H7 (cell line): ENCODE results near the gene SHISAL2A. TPM values are rescaled to one million over a fixed set of nuclear protein-coding genes. Genes with fewer than 3 reads are reported as not detected.
A peak's percentile ranks its signal among the peaks of the same experiment; 100 is the strongest.

Experiments
- DNase-seq: peaks from one replicate; pipeline ENCODE4 v3.0.0; 2012
- H3K27me3 ChIP-seq: 2 replicates; pipeline ENCODE4 v1.6.0; 2011; ENCODE audit warnings: mild to moderate bottlenecking, low read length; ENCODE audit not compliant: control insufficient read depth, insufficient read depth
- H3K36me3 ChIP-seq: replicated peaks from 2 replicates; pipeline ENCODE4 v1.5.1; 2011; ENCODE audit warnings: low read length; ENCODE audit not compliant: control insufficient read depth, insufficient read depth
- H3K4me3 ChIP-seq: 2 replicates; pipeline ENCODE4 v1.5.1; 2011; ENCODE audit warnings: low read depth, mild to moderate bottlenecking, control low read depth, low read length, moderate library complexity; ENCODE audit not compliant: insufficient read depth
- total RNA-seq: library from RNA; depleted of rRNA; stranded (reverse); fragments of >200 nt; shearing (Covaris generic); gene quantifications from 2 replicates; pipeline ENCODE4 v1.2.3, GENCODE V29; 2014; rRNA removed

SHISAL2A gene
- total RNA-seq, 1 experiment from 2014 or later, result 1.3 TPM

DNA sequence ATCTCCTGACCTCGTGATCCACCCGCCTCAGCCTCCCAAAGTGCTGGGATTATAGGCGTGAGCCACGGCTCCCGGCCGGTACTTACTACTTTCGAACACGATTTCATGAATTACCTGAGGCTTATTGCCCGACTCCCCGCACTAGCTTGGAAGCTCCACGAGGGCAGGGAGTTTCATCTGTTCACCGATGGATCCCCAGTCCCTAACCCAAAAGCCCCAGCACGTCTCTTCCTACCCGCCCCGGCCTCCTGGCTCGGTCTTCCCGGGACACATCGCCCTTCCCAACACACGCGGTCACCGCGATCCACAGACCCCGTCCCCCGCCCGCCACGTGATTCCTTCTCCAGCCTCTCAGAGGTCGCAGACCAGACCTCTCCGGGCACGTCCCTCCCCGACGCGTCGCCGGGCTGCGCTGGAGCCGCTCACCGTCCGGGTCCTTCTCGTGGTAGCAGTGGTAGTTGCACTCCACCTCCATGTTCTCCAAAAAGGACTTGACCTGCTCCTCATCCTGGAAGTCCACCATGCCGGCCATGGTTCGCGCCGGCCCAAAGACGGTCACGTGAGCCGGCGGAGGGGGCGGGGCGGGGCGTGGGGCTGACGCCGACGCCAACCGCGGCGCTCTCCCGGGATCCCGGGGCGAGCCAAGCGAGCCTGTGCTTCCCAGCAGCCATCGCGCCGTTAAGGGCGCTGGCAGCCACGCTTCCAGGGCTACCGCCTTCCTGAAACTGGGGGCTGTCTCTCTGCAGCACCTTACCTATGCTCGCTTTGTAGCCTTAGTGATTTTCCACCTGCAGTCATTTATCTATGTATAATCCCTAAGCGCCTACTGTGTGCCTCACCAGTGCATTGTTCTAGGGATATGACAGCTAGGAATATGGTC is 65.1 kb downstream of the SHISAL2A start, which contains the start of gene COA7:
COA7 (minus strand) TSS at position 553 of the 880 bp plus-strand sequence; CDS start at position 532, 21 bp downstream.
- H3K4me3 ChIP-seq, result peak within 1 kb of the TSS; percentile 89
- H3K36me3 ChIP-seq, result no peaks in the 10 kb centered on the region; the same call in 1 of the 2 replicates
- peaks cover 1% of the 10 kb centered on the region; the same call in 1 of the 2 replicates for H3K27me3 ChIP-seq
- peak; percentile 89 for DNase-seq

DNA sequence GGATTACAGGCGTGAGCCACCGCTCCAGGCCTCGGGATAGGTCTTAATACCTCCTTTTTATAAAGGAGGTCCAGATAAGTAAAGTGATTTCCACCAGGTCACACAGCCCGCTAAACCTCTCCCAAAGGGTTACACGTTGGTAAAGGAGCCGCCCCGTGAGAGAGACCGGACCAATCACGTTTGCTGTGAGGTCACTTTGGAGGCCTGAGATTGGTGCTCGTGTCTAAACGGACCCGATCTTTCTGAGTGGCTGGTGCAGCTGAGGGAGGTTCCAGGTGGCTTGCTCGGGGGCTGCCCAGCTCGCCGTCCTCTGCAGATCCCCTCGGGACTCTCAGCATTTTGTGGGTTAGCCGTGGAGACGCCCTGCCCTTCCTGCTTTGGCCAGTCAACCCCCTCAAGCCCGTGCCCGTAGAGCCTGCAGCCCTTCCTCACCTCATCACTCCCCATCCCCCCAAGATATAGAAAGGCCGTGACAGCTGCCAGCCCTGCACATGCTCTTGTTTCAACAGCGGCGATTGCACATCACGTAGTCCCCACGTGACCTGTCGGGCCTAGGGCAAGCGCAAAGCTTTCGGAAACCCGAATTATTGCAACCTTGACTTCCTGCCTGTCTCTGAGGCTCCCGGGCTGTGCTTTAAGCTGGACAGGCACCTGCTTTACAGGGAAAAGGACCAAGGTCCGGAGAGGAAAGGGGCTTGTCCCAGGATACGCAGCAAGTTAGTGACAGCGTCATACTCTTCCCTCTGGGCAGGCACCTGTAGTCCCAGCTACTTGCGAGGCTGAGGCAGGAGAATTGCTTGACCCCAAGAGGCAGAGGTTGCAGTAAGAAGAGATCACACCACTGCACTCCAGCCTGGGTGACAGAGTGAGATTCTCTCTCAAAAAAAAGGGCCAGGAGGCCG is 70.2 kb downstream of the SHISAL2A start:
- DNase-seq, result peak; percentile 92
- Histone ChIP-seq H3K27me3 (peaks cover 1% of the 10 kb centered on the region; the same call in 1 of the 2 replicates), H3K36me3 (no peaks in the 10 kb centered on the region), H3K4me3 (peak overlapping the region; percentile 80)

DNA sequence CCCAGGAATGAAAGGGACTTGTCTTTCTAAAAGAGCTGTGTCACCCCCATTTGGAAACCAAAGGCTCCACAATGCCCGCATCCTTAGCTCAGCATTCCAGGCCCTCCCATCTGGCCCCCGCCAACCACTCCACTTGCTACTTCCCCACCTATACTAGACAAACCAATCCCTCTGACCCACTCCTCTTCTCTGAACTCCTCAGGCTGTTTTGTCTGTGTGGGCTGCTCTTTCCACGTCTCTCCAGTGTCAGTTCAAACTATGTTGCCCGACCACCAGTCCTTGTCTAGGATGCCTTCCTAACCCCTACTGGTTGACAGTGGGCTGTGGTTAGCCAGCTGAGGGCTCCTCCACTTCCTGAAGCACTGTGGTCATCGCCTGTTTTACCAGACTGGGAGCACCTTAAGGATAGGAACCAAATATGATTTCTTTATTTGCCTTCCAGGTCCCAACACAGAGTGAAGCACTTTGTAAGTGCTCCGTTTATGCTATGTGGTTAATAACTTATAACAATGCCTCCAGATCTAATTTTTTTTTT is 73.2 kb downstream of the SHISAL2A start:
- DNase-seq, result no peak

More for the DNA sequence above, 73.2 kb downstream of the SHISAL2A start:
- H3K4me3 ChIP-seq, result no peak overlapping the region
- H3K27me3 ChIP-seq, result no peaks in the 10 kb centered on the region; the same call in 1 of the 2 replicates
- no peaks in the 10 kb centered on the region for H3K36me3 ChIP-seq

Other genes starting within 250 kb of the SHISAL2A start
- 94.3 and 95.0 TPM in 2 replicates for gene ORC1, start 228.7 kb upstream of the SHISAL2A start, total RNA-seq
- gene PRPF38A, start 228.6 kb upstream of the SHISAL2A start, total RNA-seq, result 24.1 and 33.5 TPM in 2 replicates
- 52.4 and 64.6 TPM in 2 replicates for gene TUT4, start 80.1 kb upstream of the SHISAL2A start, total RNA-seq
- gene GPX7, start 30.8 kb upstream of the SHISAL2A start, total RNA-seq, result 27.2 and 42.6 TPM in 2 replicates
- 23.3 and 30.0 TPM in 2 replicates for gene COA7, start 65.2 kb downstream of the SHISAL2A start, total RNA-seq
- 31.6 and 45.2 TPM in 2 replicates for gene ZYG11B, start 93.3 kb downstream of the SHISAL2A start, total RNA-seq
- gene ZYG11A, start 209.6 kb downstream of the SHISAL2A start, total RNA-seq, result 6.8 and 14.0 TPM in 2 replicates